ENCODE results near the gene RAP1GAP. TPM values are rescaled to one million over a fixed set of nuclear protein-coding genes. Genes with fewer than 3 reads are reported as not detected.

Gene RAP1GAP
- total RNA-seq, 1 experiment from 2014 or later = 13.4 TPM

- DNase-seq (ENCODE audit: low read depth, low spot score) = no peak
These were observed 11.8 kb upstream of the RAP1GAP start for GRCh38 chr1:21680918-21681317.

More at GRCh38 chr1:21680918-21681317, 11.8 kb upstream of the RAP1GAP start:
- ChIA-PET POLR2A (no interaction called here), CTCF (no interaction called here), RAD21 (ENCODE audit: low non-redundant PET in 1 of 2, low total read pairs in 2 of 2, uncharacterized antibody in 2 of 2, unreplicated experiment in 2 of 2) (no interaction called here)
- no peaks in the 10 kb centered on the region for H3K79me2 ChIP-seq (ENCODE audit: insufficient read depth, low read length)
- TF ChIP-seq EZH2 (IDR thresholded peaks at IDR 0.05) (no peak), CTCF (IDR thresholded peaks at IDR 0.05 in 2 of 3, conservative IDR thresholded peaks at IDR 0.05 in 1 of 3; ENCODE audit: borderline replicate concordance in 1 of 3, insufficient read depth in 1 of 3, low read depth in 2 of 3, low read length in 2 of 3) (no peak), SIN3A (IDR thresholded peaks at IDR 0.05; ENCODE audit: low read depth) (no peak), REST (IDR thresholded peaks at IDR 0.05; ENCODE audit: low read depth) (no peak), FOSL1 (IDR thresholded peaks at IDR 0.05; ENCODE audit: low read depth) (no peak), MAX (IDR thresholded peaks at IDR 0.05) (no peak), SP1 (IDR thresholded peaks at IDR 0.05; ENCODE audit: low read depth) (no peak), ZNF274 (IDR thresholded peaks at IDR 0.05; ENCODE audit: low read depth, low read length) (no peak), ELF1 (IDR thresholded peaks at IDR 0.05; ENCODE audit: borderline replicate concordance, low read depth) (no peak), RAD21 (IDR thresholded peaks at IDR 0.05; ENCODE audit: low read depth) (no peak), POLR2AphosphoS5 (IDR thresholded peaks at IDR 0.05; ENCODE audit: low read depth, low read length) (no peak), CEBPB (IDR thresholded peaks at IDR 0.05; ENCODE audit: low read depth) (no peak), YY1 (IDR thresholded peaks at IDR 0.05; ENCODE audit: extremely low read depth, insufficient replicate concordance, low read depth, low read length) (no peak), EGR1 (IDR thresholded peaks at IDR 0.05; ENCODE audit: low read depth) (no peak), EZH2phosphoT487 (IDR thresholded peaks at IDR 0.05; ENCODE audit: borderline replicate concordance) (no peak), JUND (IDR thresholded peaks at IDR 0.05) (no peak), ZBTB33 (IDR thresholded peaks at IDR 0.05; ENCODE audit: extremely low read depth, insufficient replicate concordance, low read length) (no peak), ATF3 (IDR thresholded peaks at IDR 0.05) (no peak), CBX3 (IDR thresholded peaks at IDR 0.05; ENCODE audit: low read depth) (no peak), POLR2A (IDR thresholded peaks at IDR 0.05; ENCODE audit: borderline replicate concordance, extremely low read depth, insufficient read depth, insufficient read length) (no peak)
- H3K27ac ChIP-seq (ENCODE audit: low read depth, low read length) = no peak overlapping the region
- H3K4me1 ChIP-seq (ENCODE audit: control insufficient read depth in 1 of 2, insufficient read depth in 2 of 2, low read length in 2 of 2) = no peaks in the 10 kb centered on the region
- peaks cover 3% of the 10 kb centered on the region; the same call in 1 of the 2 replicates for H4K20me1 ChIP-seq (ENCODE audit: insufficient read depth)
- H3K9ac ChIP-seq (ENCODE audit: low read length) = no peak overlapping the region
- H3K9me2 ChIP-seq (ENCODE audit: insufficient read depth) = no peaks in the 10 kb centered on the region
- ATAC-seq = no peak
- no peak overlapping the region for H3K4me3 ChIP-seq (replicated peaks in 1 of 2; ENCODE audit: low read depth in 1 of 2, low read length in 2 of 2)
- no peaks in the 10 kb centered on the region for H3K27me3 ChIP-seq (ENCODE audit: insufficient read depth, low read length)
- intact Hi-C loops (cut with micrococcal nuclease) = no loop called here
- H2AFZ ChIP-seq (ENCODE audit: low read depth, low read length, poor library complexity, severe bottlenecking) = no peak overlapping the region
- no peaks in the 10 kb centered on the region for H3K9me3 ChIP-seq (ENCODE audit: control insufficient read depth in 1 of 2, insufficient read depth in 1 of 2, low read depth in 1 of 2, low read length in 2 of 2)
- BruUV-seq (replicated peaks) = no TSS peak
- peaks cover 3% of the 10 kb centered on the region in 2 experiments; a peak in 2 of 4 replicates for H3K36me3 ChIP-seq (ENCODE audit: control insufficient read depth in 1 of 2, insufficient read depth in 2 of 2, low read length in 2 of 2)
- no peak overlapping the region for H3K4me2 ChIP-seq (ENCODE audit: low read length)

All from HCT116 (cell line).